ENCODE data around the gene LMNA. TPM values are rescaled to one million over a fixed set of nuclear protein-coding genes. Genes with fewer than 3 reads are reported as not detected.

The LMNA gene
- total RNA-seq, 1 experiment from 2014 or later = 51.0 TPM

- Histone ChIP-seq H3K27ac (ENCODE audit: insufficient read length, low read depth, low read length) (no peak overlapping the region), H2AK5ac (ENCODE audit: insufficient read length, low read length) (no peak overlapping the region), H3K4ac (ENCODE audit: low read depth, low read length) (no peak overlapping the region), H2BK120ac (ENCODE audit: low read depth, low read length, poor library complexity, severe bottlenecking) (no peak overlapping the region), H3K4me1 (ENCODE audit: insufficient read depth, low read length) (peaks cover 11% of the 10 kb centered on the region; the same call in 1 of the 2 replicates), H3K4me2 (ENCODE audit: insufficient read depth, insufficient read length, low read length) (no peak overlapping the region), H2BK12ac (ENCODE audit: insufficient read length, low read depth, low read length) (no peak overlapping the region), H3K27me3 (ENCODE audit: insufficient read depth, low read length) (no peaks in the 10 kb centered on the region), H3K23ac (ENCODE audit: insufficient read length, low read depth, low read length) (no peak overlapping the region), H3K79me2 (ENCODE audit: insufficient read depth, low read length) (no peaks in the 10 kb centered on the region), H2BK20ac (ENCODE audit: low read depth, low read length, poor library complexity, severe bottlenecking) (no peak overlapping the region), H2AFZ (ENCODE audit: low read length) (no peak overlapping the region), H3K14ac (ENCODE audit: insufficient read depth, low read length) (no peak overlapping the region; the same call in 1 of the 2 replicates), H3T11ph (ENCODE audit: low read length) (no peak overlapping the region), H3K9me3 (ENCODE audit: control insufficient read depth, low read depth, low read length) (no peaks in the 10 kb centered on the region), H2BK15ac (ENCODE audit: low read depth, low read length) (no peak overlapping the region), H4K8ac (replicated peaks; ENCODE audit: insufficient read length, low read depth, low read length) (no peak overlapping the region), H3K79me1 (ENCODE audit: insufficient read depth, low read depth, low read length, poor library complexity, severe bottlenecking) (no peaks in the 10 kb centered on the region), H4K5ac (ENCODE audit: insufficient read length, low read depth, low read length) (no peak overlapping the region), H2BK5ac (ENCODE audit: insufficient read length, low read length) (no peak overlapping the region), H4K20me1 (ENCODE audit: control insufficient read depth, insufficient read depth, insufficient read length) (no peaks in the 10 kb centered on the region), H3K56ac (ENCODE audit: insufficient read length, low read depth, low read length) (no peak overlapping the region), H3K18ac (ENCODE audit: insufficient read length, low read depth, low read length) (no peak overlapping the region), H4K91ac (ENCODE audit: insufficient read length, low read depth, low read length) (no peak overlapping the region), H3K9ac (ENCODE audit: extremely low read depth, insufficient read length, low read length) (no peak overlapping the region), H3K23me2 (ENCODE audit: insufficient read length, low read depth, low read length, poor library complexity, severe bottlenecking) (no peaks in the 10 kb centered on the region)
- peaks cover 0 to 3% (median 2%) of the 10 kb centered on the region in 3 experiments; a peak in 3 of 7 replicates for H3K36me3 Mint-ChIP-seq (ENCODE audit: insufficient read depth in 1 of 3, low read depth in 3 of 3)
- WGBS (ENCODE audit: extremely low coverage, insufficient read length, low lambda C conversion rate) = no CpG with 5 or more reads among the region's 11 CpGs
- peak overlapping the region in 2 of 3 experiments; percentile 2 to 71; a peak in 3 of 7 replicates for H3K27ac Mint-ChIP-seq
- DNase-seq = no peak
- no peaks in the 10 kb centered on the region; the same call in 1 of the 2 replicates for H3K27me3 Mint-ChIP-seq (ENCODE audit: low read depth)
- TF ChIP-seq CTCF (conservative IDR thresholded peaks at IDR 0.05) = no peak
- H3K4me1 Mint-ChIP-seq = peaks cover 41 to 46% of the 10 kb centered on the region in 2 experiments
- H3K9me3 Mint-ChIP-seq = no peaks in the 10 kb centered on the region; a peak in 1 of 5 replicates
- H3K4me3 Mint-ChIP-seq = no peak overlapping the region
Measured at GRCh38 chr1:156143765-156144489, 29.4 kb downstream of the LMNA start.

Data from H9 (cell line).